HG02840 (cell line): ENCODE measurements around the gene DENND4B.

Experiments
- ATAC-seq: cut with Tn5 transposase; IDR thresholded peaks from one replicate; pipeline ENCODE4 v1.9.1; 2021; ENCODE audit warnings: mild to moderate bottlenecking, moderate library complexity, moderate number of reproducible peaks; ENCODE audit not compliant: unreplicated experiment, low FRiP score

The DENND4B gene

DNA sequence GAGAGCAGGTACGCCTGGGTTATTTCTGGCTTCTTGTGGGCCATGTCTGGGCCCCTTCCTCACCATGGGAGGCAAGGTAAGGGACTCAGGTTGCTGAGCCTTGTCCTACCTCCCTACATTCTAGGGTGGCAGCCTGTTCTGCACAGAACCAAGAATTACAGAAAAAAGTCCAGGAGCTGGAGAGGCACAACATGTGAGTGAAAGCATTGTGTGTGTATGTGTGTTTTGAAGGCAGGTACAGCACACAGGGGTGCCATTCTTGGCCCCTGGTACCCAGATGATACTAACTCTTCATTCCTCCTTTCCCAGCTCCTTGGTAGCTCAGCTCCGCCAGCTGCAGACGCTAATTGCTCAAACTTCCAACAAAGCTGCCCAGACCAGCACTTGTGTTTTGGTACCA, 26.6 kb upstream of the DENND4B start:
- ATAC-seq, result no peak

DNA sequence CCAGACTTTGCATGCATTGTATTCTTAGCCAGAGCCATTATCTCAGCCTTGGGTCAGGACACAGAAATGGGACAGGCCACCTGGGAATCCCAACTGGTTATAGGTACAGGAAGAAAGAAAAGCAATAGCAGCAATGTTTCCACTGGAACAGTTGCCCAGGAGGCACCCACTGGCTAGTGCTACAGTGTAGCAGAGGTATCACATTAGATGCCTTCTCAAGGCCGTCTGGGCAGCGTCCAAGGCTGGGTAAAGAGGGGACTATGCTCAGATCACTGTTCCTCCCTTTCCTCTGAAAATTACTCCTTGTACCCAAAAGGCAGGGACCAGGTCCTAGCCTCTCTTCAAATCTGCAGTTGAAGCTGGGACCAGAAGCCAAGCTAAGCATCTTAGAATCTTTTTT, 23.8 kb upstream of the DENND4B start:
- no peak for ATAC-seq

GRCh38 chr1:153968972-153969371, 22.5 kb upstream of the DENND4B start:
- ATAC-seq, result no peak

DNA sequence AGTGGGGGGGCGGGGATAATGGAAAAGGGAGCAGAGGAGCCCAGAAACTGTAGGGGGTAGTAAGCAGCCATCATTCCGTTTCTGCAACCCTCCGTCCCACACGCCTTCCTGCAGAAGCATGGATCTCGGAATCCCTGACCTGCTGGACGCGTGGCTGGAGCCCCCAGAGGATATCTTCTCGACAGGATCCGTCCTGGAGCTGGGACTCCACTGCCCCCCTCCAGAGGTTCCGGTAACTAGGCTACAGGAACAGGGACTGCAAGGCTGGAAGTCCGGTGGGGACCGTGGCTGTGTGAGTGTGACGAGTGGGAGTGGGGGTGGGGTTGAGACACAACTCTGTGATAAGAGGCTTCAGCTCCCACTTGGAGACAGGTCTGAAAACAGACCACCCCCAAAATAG, 21.9 kb upstream of the DENND4B start:
- ATAC-seq, result no peak

GRCh38 chr1:153968000-153968363, 21.5 kb upstream of the DENND4B start:
- no peak for ATAC-seq

DNA sequence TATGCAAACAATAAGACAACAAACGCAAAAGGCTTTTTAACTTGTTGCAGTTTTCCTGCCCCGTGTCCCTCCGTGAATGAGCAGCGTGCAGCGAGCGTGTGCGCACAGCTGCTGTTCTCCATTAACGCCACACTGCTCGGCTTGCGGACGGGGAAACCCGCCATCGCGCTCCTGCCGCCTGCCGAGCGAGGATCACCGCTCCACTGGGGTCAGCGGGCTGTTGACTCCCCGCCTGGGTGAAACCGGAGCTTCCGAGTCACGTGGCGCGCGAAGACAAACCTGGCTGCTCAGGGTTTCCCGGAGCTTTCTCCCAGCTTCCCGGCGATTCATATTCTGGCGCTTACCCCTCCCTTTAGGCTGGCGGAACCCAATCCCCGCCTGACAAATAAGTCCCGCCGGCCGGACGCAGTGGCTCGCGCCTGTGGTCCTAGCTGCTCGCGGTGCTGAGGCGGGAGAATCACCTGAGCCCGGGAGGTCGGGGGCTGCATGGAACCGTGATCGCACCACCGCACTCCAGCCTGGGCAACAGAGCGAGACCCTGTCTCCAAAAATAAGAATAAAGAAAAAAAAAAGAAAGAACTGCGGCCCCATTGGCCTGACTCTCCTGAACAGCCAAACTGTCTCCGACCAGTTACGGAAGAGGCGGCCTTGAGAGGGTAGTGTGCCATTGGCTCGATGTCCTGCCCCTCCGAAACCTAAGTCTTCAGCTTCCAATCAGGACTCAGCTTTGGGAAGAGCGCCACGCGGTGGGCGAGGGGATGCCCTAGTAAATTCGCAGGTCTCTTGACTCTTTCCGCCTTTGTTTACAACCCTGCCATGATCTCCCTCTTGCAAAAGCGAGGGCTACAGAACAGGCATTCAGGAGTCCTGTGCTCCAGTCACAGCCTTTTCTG, 20.8 kb upstream of the DENND4B start, which contains the start of gene CREB3L4:
TSS of gene CREB3L4 (plus strand) at position 796 of the 893 bp plus-strand sequence. CDS start 624 bp downstream, outside the sequence.
- ATAC-seq, result peak; percentile 73

GRCh38 chr1:153963850-153964331, 17.4 kb upstream of the DENND4B start:
- ATAC-seq, result no peak

- ATAC-seq, result peak; percentile 43
Measured at GRCh38 chr1:153963030-153963849, 16.7 kb upstream of the DENND4B start, which contains the start of gene SLC39A1. SLC39A1 (minus strand) TSS chr1:153963537; CDS start chr1:153962715, 822 bp downstream.

DNA sequence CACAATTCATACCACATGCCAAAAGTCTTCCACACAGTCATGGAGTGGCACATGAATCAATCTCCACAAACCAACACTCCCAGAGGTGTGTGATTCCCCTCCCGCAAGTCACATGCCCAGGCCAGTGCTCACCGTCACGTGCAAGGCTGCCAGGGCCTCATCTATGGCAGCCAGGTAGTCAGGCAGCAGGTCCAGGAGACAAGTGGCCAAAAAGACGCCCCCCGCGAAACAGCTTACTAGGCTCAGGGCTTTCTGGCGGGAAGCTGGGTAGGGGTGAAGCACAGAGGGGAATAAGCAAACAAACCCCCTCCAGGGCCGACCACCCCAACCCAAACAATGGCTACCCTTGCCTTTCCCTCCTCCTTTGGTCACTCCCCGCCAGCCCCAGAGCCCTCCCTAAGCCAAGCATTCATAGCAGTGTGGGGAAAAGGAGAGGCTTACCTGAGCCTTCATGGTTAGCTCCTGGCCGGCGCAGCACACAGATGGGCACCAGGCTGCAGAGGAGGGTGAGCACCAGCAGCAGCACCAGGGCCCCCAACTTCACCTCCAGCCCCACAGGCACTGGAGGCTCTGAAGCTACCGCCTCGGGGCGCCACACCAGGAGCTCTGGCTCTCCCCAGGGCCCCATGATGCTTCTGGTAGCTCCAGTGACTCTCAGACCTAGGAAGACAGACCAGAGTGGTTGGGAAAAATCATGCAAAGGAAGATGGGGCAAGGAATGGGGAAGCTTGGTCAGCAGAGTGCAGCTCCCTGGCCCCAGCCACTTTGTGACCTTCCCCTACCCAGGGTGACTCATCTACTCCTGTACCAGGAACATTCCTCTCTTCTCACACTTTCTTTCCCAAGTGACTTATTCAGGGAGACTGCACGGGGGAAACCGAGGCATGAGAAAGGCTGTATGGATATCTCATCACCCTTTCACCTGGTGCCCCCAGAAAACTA, 15.8 kb upstream of the DENND4B start:
- no peak for ATAC-seq

DNA sequence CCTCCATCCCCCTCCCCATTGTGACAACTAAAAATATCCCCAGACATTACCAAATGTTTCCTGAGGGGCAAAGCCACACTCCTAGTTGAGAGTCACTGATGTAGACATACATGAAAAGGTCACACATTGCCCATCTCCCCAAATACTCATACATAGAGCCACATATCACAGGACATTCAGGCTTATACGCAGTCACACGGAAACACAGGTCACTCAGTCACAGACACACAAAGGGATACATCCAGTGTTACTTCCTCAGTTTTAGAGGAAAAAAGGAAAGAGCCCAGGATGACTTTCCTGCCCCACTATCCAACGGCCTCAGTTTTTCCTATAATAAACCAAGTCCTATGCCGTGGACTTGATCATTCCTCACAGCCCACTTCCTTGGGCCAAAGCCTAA, 14.9 kb upstream of the DENND4B start:
- ATAC-seq, result no peak

DNA sequence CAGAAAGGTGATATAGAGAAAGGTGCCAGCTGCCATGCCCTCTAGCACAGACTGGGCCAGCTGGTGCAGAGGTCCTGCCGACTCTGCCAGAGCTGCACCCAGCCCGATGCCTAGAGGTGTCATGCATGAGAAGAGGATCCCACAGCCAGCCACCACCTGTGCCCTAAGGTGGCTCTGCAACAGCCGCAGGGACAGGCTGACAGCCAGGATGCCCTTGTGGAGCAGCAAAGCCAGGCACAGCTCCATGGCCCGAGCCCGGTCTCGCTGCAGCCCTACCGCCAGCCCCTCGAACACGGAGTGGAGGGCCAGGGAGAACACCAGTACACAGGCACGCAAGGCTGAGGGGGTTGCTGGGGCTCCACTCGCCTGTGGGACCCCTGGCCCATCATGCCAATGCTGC, 13.7 kb upstream of the DENND4B start:
- no peak for ATAC-seq

GRCh38 chr1:153959454-153959853, 12.9 kb upstream of the DENND4B start:
- no peak for ATAC-seq

GRCh38 chr1:153958961-153959260, 12.4 kb upstream of the DENND4B start:
- ATAC-seq, result no peak

DNA sequence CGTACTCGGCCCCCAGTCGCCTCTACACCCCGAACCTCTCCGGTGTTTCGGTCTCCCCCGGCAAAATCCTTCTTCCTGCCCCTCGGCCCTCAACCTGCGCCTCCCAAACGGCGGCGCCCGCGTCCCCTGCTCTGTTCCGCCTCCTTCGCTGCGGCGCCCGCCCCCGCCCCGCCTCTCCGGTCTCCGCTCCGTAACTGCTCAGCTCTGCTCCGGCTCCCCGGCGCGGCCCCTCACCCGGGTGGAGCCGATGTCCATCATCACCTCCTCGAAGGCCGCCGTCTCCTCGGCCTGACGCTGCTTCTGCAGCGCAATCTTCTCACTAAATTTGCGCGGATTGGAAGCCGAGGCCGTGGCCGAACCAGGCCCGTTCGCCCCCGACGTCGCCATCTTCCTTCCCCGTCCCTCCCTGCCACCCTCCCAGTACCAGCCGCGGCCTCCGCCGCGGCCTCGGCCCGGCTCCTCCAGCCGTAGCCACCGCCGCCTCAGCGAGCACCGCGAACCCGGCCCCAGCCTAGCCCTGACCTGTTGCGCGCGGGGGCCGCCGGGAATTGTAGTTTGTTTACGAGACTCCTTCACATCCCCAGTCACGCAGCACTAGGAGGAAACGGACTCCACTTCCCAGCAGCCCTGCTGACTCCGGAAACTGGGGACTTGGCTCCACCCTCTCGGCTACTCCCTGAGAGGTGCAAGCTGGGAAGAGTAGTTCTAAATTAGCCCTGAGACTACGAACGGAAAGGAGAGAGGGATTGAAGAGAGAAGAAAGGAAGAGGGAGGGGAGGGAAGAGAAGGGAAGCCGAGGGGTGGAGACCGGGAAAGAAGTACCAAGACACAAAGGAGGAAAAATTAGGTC, 11.8 kb upstream of the DENND4B start, which contains the start of gene CRTC2:
TSS of gene CRTC2 (minus strand) at position 502 of the 850 bp plus-strand sequence. CDS start at position 387, 115 bp downstream.
- peak; percentile 59 for ATAC-seq

DNA sequence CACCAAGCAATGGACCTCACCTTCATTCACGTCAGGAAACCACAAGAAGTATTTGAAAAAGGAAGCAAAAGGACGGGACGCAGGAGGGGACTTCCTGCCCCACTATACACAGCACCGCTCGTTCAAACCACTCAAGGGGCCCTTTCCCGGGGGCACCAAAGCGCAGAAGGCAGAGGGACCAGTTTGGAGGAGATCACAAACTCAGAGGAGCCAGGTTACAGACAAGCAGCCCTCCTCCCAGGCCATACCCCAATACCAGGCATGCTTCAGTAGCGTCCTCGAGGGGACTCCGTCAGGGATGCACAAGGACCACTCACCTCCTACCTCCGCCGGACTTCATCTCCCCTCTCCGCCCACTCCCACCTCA, 11.2 kb upstream of the DENND4B start:
- ATAC-seq, result peak; percentile 21

GRCh38 chr1:153956997-153957715, 10.6 kb upstream of the DENND4B start:
- no peak for ATAC-seq

- no peak for ATAC-seq
Measured at GRCh38 chr1:153954826-153955225, 8.3 kb upstream of the DENND4B start.

GRCh38 chr1:153953859-153954365, 7.4 kb upstream of the DENND4B start:
- ATAC-seq, result no peak
